GM23338 (cell line): ENCODE results near the gene MICAL1. TPM values are rescaled to one million over a fixed set of nuclear protein-coding genes. Genes with fewer than 3 reads are reported as not detected.

ENCODE experiments used
- ATAC-seq: fragments of 200-7000 bp; cut with Tn5 transposase; 3 replicates; pipeline ENCODE4 v1.9.1; 2020
- DNase-seq: peaks from one replicate; pipeline ENCODE4 v3.0.0-alpha.2; 2015; ENCODE audit warnings: low spot score
- H2AFZ ChIP-seq: fragments of 200-600 bp; sonication (generic); 2 replicates; pipeline ENCODE4 v1.8.0; 2016; ENCODE audit warnings: antibody characterized with exemption, mild to moderate bottlenecking, moderate library complexity
- H3F3A ChIP-seq: fragments of 200-600 bp; sonication (generic); replicated peaks from 2 replicates; pipeline ENCODE4 v1.8.0; 2017; ENCODE audit warnings: antibody characterized with exemption, mixed run types, low read depth
- H3K27ac ChIP-seq: fragments of 200-600 bp; sonication (generic); 2 replicates; pipeline ENCODE4 v1.6.1; 2016; ENCODE audit warnings: low read depth
- H3K27me3 ChIP-seq: fragments of 200-600 bp; sonication (generic); 2 replicates; pipeline ENCODE4 v1.8.0; 2016; ENCODE audit warnings: mild to moderate bottlenecking, mixed run types, moderate library complexity; ENCODE audit not compliant: insufficient read depth
- H3K36me3 ChIP-seq: fragments of 200-600 bp; sonication (generic); 2 replicates; pipeline ENCODE4 v1.8.0; 2016; ENCODE audit warnings: mild to moderate bottlenecking; ENCODE audit not compliant: insufficient read depth
- H3K4me1 ChIP-seq: fragments of 200-600 bp; sonication (generic); 2 replicates; pipeline ENCODE4 v1.8.0; 2016; ENCODE audit warnings: mild to moderate bottlenecking, moderate library complexity; ENCODE audit not compliant: insufficient read depth
- H3K4me2 ChIP-seq: fragments of 200-600 bp; sonication (generic); 2 replicates; pipeline ENCODE4 v1.7.1; 2017; ENCODE audit warnings: mixed run types
- H3K4me3 ChIP-seq: fragments of 200-600 bp; sonication (generic); 2 replicates; pipeline ENCODE4 v1.6.1; 2016; ENCODE audit warnings: mixed run types
- H3K79me2 ChIP-seq: fragments of 200-600 bp; sonication (generic); replicated peaks from 2 replicates; pipeline ENCODE4 v1.8.0; 2017; ENCODE audit warnings: mild to moderate bottlenecking; ENCODE audit not compliant: insufficient read depth
- H3K9me2 ChIP-seq: fragments of 200-600 bp; sonication (generic); 2 replicates; pipeline ENCODE4 v1.8.0; 2017; ENCODE audit not compliant: insufficient read depth
- H4K20me1 ChIP-seq: fragments of 200-600 bp; sonication (generic); replicated peaks from 2 replicates; pipeline ENCODE4 v1.8.0; 2017; ENCODE audit warnings: mild to moderate bottlenecking; ENCODE audit not compliant: insufficient read depth
- H3K27ac Mint-ChIP-seq: 2 replicates; pipeline ENCODE4 v1.8.0; 2020; ENCODE audit warnings: inconsistent platforms, mild to moderate bottlenecking, moderate library complexity, mixed read lengths
- H3K27me3 Mint-ChIP-seq: 3 replicates; pipeline ENCODE4 v1.8.0; 2022; ENCODE audit warnings: low read depth, mild to moderate bottlenecking, moderate library complexity, mixed read lengths, inconsistent platforms; ENCODE audit not compliant: insufficient read depth, poor library complexity
- H3K36me3 Mint-ChIP-seq: 3 replicates; pipeline ENCODE4 v1.8.0; 2021; ENCODE audit warnings: low read depth, mild to moderate bottlenecking, inconsistent platforms, moderate library complexity, mixed read lengths
- H3K4me1 Mint-ChIP-seq: 3 replicates; pipeline ENCODE4 v1.8.0; 2020; ENCODE audit warnings: mild to moderate bottlenecking, inconsistent platforms, mixed read lengths
- H3K4me3 Mint-ChIP-seq: 3 replicates; pipeline ENCODE4 v1.8.0; 2021; ENCODE audit warnings: moderate library complexity, mild to moderate bottlenecking, inconsistent platforms, mixed read lengths
- H3K9me3 Mint-ChIP-seq: 3 replicates; pipeline ENCODE4 v1.8.0; 2020; ENCODE audit warnings: moderate library complexity, mild to moderate bottlenecking, inconsistent platforms, mixed read lengths
- CTCF ChIP-seq, 2 experiments: fragments of 200-600 bp in 1 of 2; sonication (generic) in 1 of 2; conservative IDR thresholded peaks; 2 replicates each; pipeline versions ENCODE4 v1.5.1 to v1.6.1; 2016 to 2017; ENCODE audit warnings: antibody characterized with exemption in 2 of 2, low read depth in 2 of 2, mild to moderate bottlenecking in 2 of 2, moderate library complexity in 1 of 2
- EZH2 ChIP-seq: fragments of 200-600 bp; sonication (generic); IDR thresholded peaks from one replicate; pipeline ENCODE4 v1.8.0; 2017; ENCODE audit warnings: antibody characterized with exemption, mild to moderate bottlenecking, low read depth; ENCODE audit not compliant: unreplicated experiment
- EZH2phosphoT487 ChIP-seq: fragments of 200-600 bp; sonication (generic); IDR thresholded peaks from one replicate; pipeline ENCODE4 v1.8.1; 2018; ENCODE audit warnings: antibody characterized with exemption; ENCODE audit not compliant: unreplicated experiment
- JUNB ChIP-seq: IDR thresholded peaks from one replicate; pipeline ENCODE4 v1.6.1; 2016; ENCODE audit warnings: antibody characterized with exemption; ENCODE audit not compliant: unreplicated experiment
- POLR2AphosphoS5 ChIP-seq: IDR thresholded peaks from 2 replicates; pipeline ENCODE4 v1.6.1; 2016; ENCODE audit warnings: antibody characterized with exemption, low read depth
- ZNF331 ChIP-seq: fragments of 250-450 bp; sonication (Bioruptor Pico); IDR thresholded peaks from 2 replicates; pipeline ENCODE4 v1.5.0; 2020; ENCODE audit warnings: low read depth, mild to moderate bottlenecking, moderate library complexity
- ZNF462 ChIP-seq: fragments of 250-450 bp; sonication (Bioruptor Pico); IDR thresholded peaks from 2 replicates; pipeline ENCODE4 v1.5.0; 2020; ENCODE audit warnings: mild to moderate bottlenecking, moderate library complexity
- polyA plus RNA-seq: library from polyadenylated mRNA; unstranded; fragments of >200 nt; fragmentation: Nextera tagmentation; extraction: Ambion mirVana; gene quantifications from 2 replicates; pipeline ENCODE4 v1.2.1, GENCODE V29; 2016
- total RNA-seq: library from RNA; depleted of rRNA; stranded (reverse); fragments of >200 nt; shearing (Covaris generic); gene quantifications from 2 replicates; pipeline ENCODE4 v1.2.3, GENCODE V29; 2014
- TF ChIP-seq, protein P1 (sequence below): IDR thresholded peaks from 2 replicates; pipeline ENCODE4 v1.6.1; 2016; ENCODE audit warnings: antibody characterized with exemption

MICAL1 gene
- total and polyA plus RNA-seq, 2 experiments from 2014 or later = 27.8 to 77.8 TPM

- Histone ChIP-seq H3K4me3 (no peak overlapping the region), H4K20me1 (no peaks in the 10 kb centered on the region), H3K9me2 (no peaks in the 10 kb centered on the region), H3K4me2 (no peak overlapping the region), H3K27ac (no peak overlapping the region), H3K79me2 (no peaks in the 10 kb centered on the region), H3K4me1 (no peaks in the 10 kb centered on the region), H3K36me3 (no peaks in the 10 kb centered on the region), H3K27me3 (no peaks in the 10 kb centered on the region), H3F3A (no peaks in the 10 kb centered on the region), H2AFZ (peak overlapping the region; percentile 69; the same call in 1 of the 2 replicates)
- DNase-seq (peak; percentile 36), ATAC-seq (peak; percentile 84)
- no peaks in the 10 kb centered on the region for H3K36me3 Mint-ChIP-seq
- H3K9me3 Mint-ChIP-seq = no peaks in the 10 kb centered on the region
- no peaks in the 10 kb centered on the region for H3K4me1 Mint-ChIP-seq
- H3K4me3 Mint-ChIP-seq = no peak overlapping the region
- no peaks in the 10 kb centered on the region for H3K27me3 Mint-ChIP-seq
- TF ChIP-seq, protein P1, sequence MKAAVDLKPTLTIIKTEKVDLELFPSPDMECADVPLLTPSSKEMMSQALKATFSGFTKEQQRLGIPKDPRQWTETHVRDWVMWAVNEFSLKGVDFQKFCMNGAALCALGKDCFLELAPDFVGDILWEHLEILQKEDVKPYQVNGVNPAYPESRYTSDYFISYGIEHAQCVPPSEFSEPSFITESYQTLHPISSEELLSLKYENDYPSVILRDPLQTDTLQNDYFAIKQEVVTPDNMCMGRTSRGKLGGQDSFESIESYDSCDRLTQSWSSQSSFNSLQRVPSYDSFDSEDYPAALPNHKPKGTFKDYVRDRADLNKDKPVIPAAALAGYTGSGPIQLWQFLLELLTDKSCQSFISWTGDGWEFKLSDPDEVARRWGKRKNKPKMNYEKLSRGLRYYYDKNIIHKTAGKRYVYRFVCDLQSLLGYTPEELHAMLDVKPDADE = no peak
- TF ChIP-seq CTCF (conservative IDR thresholded peaks at IDR 0.05; ENCODE audit: low read depth in 2 of 2) (peak; percentile 57 to 65), ZNF331 (CRISPR knock-in tag) (no peak)
- no peak overlapping the region for H3K27ac Mint-ChIP-seq
Observed at GRCh38 chr6:109397020-109397419, 58.6 kb downstream of the MICAL1 start.

GRCh38 chr6:109396046-109396718 lies 59.4 kb downstream of the MICAL1 start:
- Histone ChIP-seq H3K27me3 (no peaks in the 10 kb centered on the region), H3K9me2 (no peaks in the 10 kb centered on the region), H3K4me3 (no peak overlapping the region), H3K4me2 (no peak overlapping the region), H3F3A (no peaks in the 10 kb centered on the region), H3K79me2 (no peaks in the 10 kb centered on the region), H3K36me3 (no peaks in the 10 kb centered on the region), H3K4me1 (no peaks in the 10 kb centered on the region), H2AFZ (no peak overlapping the region), H4K20me1 (no peaks in the 10 kb centered on the region), H3K27ac (no peak overlapping the region)
- Mint-ChIP-seq H3K36me3 (no peaks in the 10 kb centered on the region), H3K4me3 (no peak overlapping the region), H3K9me3 (no peaks in the 10 kb centered on the region), H3K27me3 (peaks cover under 1% of the 10 kb centered on the region), H3K4me1 (no peaks in the 10 kb centered on the region), H3K27ac (no peak overlapping the region)
- no peak for DNase-seq
- ATAC-seq = no peak
- no peak for TF ChIP-seq ZNF462 (CRISPR knock-in tag)
- no peak for TF ChIP-seq EZH2
- TF ChIP-seq POLR2AphosphoS5 = no peak
- TF ChIP-seq JUNB = no peak
- no peak for TF ChIP-seq EZH2phosphoT487
